ENCODE data around the gene PRICKLE4.
"Not testable (repeated sequence)": the region's sequence is repeated elsewhere in the genome, so short reads cannot be mapped to it uniquely, and the experiment has no call there.

The PRICKLE4 gene

DNA sequence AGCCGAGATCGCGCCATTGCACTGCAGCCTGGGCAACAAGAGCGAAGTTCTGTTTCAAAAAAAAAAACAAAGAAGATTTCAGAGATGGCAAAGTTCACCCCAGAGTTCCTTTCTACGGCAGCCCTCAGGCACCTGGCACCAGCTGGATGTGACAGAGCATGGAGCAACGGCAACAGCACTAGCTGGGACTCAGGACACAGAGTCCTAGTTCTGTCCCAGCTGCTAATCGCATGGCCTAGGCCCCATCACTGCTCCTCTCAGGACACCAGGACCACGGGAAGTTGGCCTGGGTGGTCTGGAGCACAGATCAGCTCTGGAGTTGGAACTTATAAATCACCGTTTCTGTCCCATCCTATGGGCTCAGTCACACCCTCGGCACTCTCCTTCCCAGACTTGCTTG lies 34.5 kb upstream of the PRICKLE4 start:
- no peak for DNase-seq

DNA sequence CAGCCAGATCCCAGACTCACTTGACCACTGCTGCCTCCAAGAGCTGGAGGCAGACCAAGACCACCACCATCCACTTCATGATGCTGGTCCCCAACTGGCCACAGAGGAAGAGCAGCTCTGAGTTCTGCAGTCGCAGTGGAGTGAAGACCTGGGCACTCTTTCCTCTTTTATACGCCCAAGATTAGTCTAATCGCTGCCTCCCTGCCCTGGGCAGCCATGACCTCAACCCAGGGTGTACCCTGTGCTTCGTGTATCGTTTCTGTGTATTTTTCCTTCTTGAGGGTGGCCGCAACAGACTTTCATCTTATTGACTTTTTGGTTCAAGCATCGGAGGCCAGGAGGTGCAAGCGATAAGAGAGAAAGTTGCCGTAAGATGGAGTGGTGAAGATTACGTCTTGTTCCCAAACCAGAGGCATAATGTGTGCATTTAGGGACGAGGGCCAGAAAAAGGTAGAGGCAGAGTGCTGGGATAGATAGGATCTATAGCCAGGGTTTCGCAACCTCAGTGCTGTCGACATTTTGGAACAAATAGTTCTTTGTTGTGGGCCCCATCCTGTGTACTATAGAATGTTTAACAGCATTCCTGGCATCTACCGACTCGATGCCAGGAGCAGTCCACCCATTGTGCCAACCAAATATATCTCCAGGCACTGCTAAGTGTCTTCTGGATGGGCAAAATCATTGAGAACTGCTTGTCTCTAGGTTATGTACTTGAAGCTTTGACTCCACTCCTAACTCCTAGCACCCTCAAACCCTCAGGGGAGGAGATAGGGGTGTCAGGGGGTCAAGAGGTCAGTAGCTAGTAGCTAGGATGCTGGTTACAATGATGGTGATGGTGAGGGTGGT lies 33.1 kb upstream of the PRICKLE4 start, which contains the start of gene PGC:
Gene PGC, minus strand, starts transcription at position 142 of the 846 bp plus-strand sequence. Its CDS starts 63 bp downstream, at position 79.
- no peak for DNase-seq

- no peak for DNase-seq
Observed at GRCh38 chr6:41748102-41748477, 32.5 kb upstream of the PRICKLE4 start.

DNA sequence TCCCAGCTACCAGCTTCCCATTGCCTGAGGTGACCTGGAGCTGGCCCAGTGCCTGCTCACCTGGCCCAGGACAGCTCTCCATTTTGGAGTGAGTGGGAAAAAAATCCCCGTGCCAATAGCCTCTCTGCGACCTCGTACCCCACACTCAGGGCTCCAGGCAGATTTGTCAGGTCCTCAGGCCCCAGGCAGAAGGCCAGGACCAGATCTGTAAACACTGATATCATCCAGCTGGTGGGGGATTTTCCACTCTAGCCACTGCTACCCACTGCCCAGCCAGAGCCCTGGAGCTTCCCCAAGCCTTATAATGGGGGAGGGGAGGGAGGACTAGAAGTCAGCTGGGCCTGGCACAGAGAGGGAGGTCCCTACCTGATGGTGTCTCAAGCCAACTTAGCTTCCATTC lies 32.0 kb upstream of the PRICKLE4 start:
- no peak for DNase-seq

DNA sequence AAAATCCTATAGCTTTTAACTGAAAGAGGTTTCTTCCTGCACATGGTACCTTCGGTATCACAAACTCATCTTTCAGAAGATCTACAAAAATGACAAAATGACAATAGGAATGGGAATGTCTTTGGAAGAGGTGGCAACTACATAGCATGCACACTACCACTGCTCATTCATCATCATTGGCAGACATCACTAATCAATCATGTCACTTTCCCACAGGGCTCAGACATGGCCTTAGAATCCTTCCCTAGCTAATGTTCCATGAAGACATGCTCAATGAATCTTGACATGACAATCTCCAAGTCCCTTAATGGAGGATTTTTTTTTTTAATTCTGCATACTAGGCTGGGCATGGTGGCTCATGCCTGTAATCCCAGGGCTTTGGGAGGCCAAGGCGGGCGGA lies 30.2 kb upstream of the PRICKLE4 start:
- DNase-seq, result no peak

GRCh38 chr6:41755895-41756294 lies 24.7 kb upstream of the PRICKLE4 start:
- DNase-seq, result no peak

DNA sequence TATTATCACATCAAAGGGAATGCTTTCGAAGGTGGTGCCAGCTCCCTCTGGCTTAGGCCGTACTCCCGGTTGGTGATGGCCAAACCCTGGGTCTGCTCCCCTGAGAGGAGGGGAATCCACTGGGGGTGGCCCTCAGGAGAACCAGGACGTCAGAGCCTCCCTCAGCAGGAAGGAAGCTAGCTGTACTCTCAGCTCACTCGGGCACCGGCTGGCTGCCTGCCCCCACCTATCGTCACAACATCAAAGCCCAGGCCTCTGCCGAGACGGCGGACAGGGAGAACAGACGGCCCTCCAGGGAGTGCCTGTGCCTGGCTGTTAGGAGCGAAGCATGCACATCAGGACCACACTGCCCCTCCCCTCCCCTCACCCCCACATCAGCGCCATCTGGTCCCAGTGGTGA lies 24.2 kb upstream of the PRICKLE4 start:
- DNase-seq, result no peak

GRCh38 chr6:41757271-41757670 lies 23.3 kb upstream of the PRICKLE4 start:
- no peak for DNase-seq

DNA sequence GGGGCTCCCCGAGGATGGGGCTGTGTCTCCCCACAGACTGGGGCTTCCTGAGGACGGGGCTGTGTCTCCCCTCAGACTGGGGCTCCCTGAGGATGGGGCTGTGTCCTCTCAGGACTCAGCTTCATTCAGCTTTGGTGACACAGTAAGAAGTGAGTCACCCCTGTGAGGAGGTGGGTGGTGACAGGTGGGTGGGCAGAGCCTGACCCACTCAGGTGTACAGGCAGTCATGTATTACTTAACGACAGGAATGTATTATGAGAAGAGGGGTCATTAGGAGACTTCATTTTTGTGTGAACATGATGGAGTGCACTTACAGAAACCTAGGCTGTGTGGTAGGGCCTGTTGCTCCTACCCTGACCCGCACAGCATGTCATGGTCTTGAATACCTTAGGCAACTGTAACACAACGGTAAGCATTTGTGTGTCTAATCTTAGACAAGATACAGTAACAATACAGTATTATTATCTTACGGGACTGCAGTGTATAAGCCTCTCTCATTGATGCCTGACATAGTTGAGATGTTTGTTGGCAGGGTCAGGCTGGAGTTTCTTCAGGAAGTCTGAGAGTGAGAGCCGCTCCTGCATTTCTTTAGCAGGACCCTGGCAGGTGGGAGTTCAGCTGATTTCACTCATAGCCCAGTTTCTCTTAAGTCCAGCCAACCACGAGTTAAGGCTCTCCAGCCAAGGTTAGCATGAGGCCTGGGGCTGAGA lies 22.5 kb upstream of the PRICKLE4 start:
- no peak for DNase-seq

- no peak for DNase-seq
Observed at GRCh38 chr6:41758641-41759035, 21.9 kb upstream of the PRICKLE4 start.

DNA sequence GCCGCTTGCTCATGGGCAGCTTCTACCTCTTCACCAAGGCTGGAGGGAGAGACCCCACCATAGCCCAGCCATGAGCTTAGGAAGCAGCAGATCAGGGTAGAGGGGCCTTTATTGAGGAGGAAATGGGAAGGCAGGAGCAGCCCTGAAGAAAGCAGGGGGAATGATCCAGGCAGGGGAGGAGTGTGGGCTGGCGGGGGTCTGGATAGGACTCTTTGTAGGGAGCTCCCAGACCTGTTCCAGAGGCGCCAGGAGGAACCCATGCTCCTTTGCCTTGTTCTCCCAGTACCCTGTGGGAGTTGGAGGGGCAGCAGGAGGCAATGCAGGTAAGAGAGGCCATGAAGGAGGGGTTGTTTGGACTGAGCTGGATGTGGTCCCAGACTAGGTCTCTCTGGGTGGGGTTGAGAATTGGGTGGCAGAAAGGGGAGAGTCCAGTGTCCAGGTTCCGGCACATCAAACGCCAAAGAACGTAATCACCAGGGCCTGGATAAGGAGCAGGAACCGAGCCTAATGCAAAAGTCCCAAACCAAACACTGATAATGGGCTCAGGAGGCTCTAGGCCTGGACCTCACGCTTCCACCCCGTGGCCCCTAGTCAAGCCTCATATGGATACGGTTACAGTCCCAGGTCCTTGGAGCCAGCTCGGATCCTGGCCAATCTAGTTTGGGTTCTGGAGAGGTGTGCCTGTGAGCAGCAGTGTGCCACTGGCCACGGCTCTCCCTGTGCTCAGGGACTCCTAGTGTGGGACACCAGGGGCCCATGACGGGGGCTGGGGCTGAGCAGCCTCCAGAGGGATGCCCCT lies 21.3 kb upstream of the PRICKLE4 start:
- no peak for DNase-seq

GRCh38 chr6:41759905-41760579 lies 20.5 kb upstream of the PRICKLE4 start:
- DNase-seq, result no peak

GRCh38 chr6:41763470-41763869 lies 17.1 kb upstream of the PRICKLE4 start:
- DNase-seq, result no peak

GRCh38 chr6:41766043-41766664 lies 14.4 kb upstream of the PRICKLE4 start:
- DNase-seq, result not testable (repeated sequence)

- peak; percentile 88 for DNase-seq
Observed at GRCh38 chr6:41767112-41767833, 13.3 kb upstream of the PRICKLE4 start.

GRCh38 chr6:41768545-41769308 lies 11.9 kb upstream of the PRICKLE4 start:
- no peak for DNase-seq

DNA sequence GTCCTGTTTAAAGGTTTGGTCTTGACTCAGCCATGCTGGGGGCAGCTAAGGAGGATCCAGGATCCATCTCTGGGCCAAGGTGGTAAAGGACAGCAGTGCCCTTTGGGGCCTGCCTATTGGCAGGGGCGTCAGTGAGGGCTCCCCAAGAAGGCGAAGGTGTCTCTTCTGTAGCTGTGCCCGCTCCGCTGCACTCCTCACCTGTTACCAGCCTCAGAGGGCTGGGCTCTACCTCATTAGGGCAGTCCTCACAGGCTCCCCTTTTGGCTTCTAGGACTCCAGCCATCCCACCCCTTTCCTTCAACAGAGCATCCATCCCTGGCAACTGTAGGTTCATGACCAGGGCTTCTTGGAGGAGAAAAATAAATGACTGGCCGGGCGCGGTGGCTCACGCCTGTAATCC lies 11.2 kb upstream of the PRICKLE4 start:
- DNase-seq, result no peak

GRCh38 chr6:41770381-41771057 lies 10.1 kb upstream of the PRICKLE4 start:
- DNase-seq, result no peak

- no peak for DNase-seq
Observed at GRCh38 chr6:41771058-41771983, 9.3 kb upstream of the PRICKLE4 start.
